ENCODE data around the gene DNAJC11. TPM values are rescaled to one million over a fixed set of nuclear protein-coding genes. Genes with fewer than 3 reads are reported as not detected.
"Not testable (repeated sequence)": the region's sequence is repeated elsewhere in the genome, so short reads cannot be mapped to it uniquely, and the experiment has no call there.

Gene DNAJC11
- total and polyA plus RNA-seq, 2 donors, result 16.2 to 19.9 TPM

DNA sequence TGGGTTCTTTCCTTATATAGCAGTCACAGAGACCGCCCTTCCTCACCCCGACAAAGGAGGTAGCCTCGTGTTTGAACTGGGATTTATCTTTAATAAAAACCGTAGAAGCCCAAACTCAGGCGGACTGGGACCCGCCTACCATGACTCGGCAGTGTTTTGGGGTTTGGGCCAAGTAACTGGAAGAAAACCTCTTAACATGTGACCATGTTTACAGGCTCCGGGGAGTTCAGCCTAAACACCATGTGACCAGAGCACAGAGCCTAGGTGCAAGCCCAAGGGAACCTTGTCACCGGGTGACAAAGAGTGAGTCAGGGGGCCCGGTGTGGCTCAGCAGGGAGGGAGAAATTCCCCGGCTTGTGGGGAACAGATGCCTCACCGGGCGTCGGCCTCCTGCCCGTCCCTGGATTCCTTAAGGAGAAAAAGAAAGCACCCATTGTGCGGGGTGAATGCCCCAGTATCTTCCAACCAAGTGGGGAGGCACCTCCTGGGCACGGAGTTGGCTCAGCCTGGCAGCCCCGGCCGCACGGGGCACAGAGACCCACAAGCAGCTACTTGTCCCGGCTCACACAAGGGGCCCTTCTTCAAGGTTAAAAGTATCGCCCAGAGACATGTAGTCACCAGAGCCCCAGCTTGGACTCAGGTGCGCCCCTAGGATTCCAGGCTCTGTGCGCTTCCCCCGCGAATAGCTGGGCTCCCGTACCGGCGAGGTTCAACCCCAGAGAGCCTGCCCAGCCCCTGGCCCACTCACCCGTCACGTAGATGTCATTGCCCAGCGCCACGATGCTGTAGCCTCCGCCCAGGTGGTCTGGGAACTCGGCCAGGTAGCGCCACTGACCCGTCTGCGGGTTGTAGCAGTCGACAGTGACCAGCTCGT, 100.3 kb downstream of the DNAJC11 start:
- H3K9me3 ChIP-seq (ENCODE audit: control insufficient read depth in 2 of 2, insufficient read depth in 1 of 2, low read length in 1 of 2), result no peaks in the 10 kb centered on the region
- peak overlapping the region; percentile 77 to 92 for H3K4me3 ChIP-seq (ENCODE audit: low read length in 2 of 2)
- peak overlapping the region; percentile 20 to 91 for H3K27ac ChIP-seq (ENCODE audit: low read depth in 1 of 2, low read length in 1 of 2)
- peaks cover 17 to 43% of the 10 kb centered on the region in 2 donors for H3K4me1 ChIP-seq (ENCODE audit: control insufficient read depth in 2 of 2, insufficient read depth in 2 of 2, low read length in 2 of 2)
- H3K27me3 ChIP-seq (ENCODE audit: control insufficient read depth in 2 of 2, insufficient read depth in 1 of 2, low read length in 1 of 2), result peaks cover 0 to 5% of the 10 kb centered on the region in 2 donors
- peaks cover 23 to 25% of the 10 kb centered on the region in 2 donors for H3K36me3 ChIP-seq (ENCODE audit: control insufficient read depth in 2 of 2, insufficient read depth in 2 of 2, low read length in 1 of 2)
- DNase-seq (ENCODE audit: low read depth in 6 of 9, low spot score in 9 of 9), result peak in 3 of 9 donors; percentile 48 to 76 (median 58)
- under 1% methylated on average over 40 of the region's 40 CpGs for WGBS

DNA sequence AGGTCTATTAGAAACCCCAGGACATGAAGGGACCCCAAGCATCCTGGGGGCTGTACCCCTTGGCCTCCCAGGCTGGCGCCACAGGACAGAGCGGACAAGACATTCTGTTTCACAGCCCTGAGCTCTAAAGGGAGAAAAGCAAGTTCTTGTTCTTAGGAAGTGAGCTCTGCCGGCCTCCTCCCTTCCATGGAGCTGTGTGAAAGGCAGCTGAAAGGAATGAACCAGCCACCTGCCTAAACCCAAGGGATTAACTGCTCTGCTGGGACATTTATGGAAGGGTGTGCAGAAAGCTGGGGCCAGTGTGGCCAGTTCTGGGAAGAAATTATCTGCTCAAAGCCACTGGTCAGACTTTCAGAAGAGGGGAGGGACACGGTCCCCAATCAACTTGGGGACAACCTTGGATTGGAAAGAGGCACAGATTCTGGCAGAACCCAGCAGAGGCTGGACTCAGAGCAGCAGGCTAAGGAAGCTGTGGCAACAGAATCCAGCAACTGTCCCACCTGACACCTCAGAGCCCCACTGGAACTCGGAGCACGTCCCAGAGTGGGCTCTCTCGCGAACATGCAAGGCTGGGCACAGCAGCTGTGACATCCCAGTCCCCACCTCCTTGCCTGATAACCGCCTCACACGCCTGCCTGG, 101.1 kb downstream of the DNAJC11 start:
- peaks cover 0 to 5% of the 10 kb centered on the region in 2 donors for H3K27me3 ChIP-seq (ENCODE audit: control insufficient read depth in 2 of 2, insufficient read depth in 1 of 2, low read length in 1 of 2)
- WGBS, result 21% methylated on average over 10 of the region's 10 CpGs
- no peaks in the 10 kb centered on the region for H3K9me3 ChIP-seq (ENCODE audit: control insufficient read depth in 2 of 2, insufficient read depth in 1 of 2, low read length in 1 of 2)
- peaks cover 28% of the 10 kb centered on the region in 2 donors for H3K36me3 ChIP-seq (ENCODE audit: control insufficient read depth in 2 of 2, insufficient read depth in 2 of 2, low read length in 1 of 2)
- H3K27ac ChIP-seq (ENCODE audit: low read depth in 1 of 2, low read length in 1 of 2), result peak overlapping the region; percentile 20 to 47
- H3K4me1 ChIP-seq (ENCODE audit: control insufficient read depth in 2 of 2, insufficient read depth in 2 of 2, low read length in 2 of 2), result peaks cover 17 to 43% of the 10 kb centered on the region in 2 donors
- DNase-seq (ENCODE audit: low read depth in 6 of 9, low spot score in 9 of 9), result no peak
- H3K4me3 ChIP-seq (ENCODE audit: low read length in 2 of 2), result peak overlapping the region; percentile 77 to 92

- 28% methylated on average over 8 of the region's 8 CpGs for WGBS
- Histone ChIP-seq H3K4me3 (ENCODE audit: low read length in 2 of 2) (peak overlapping the region; percentile 77 to 92), H3K4me1 (ENCODE audit: control insufficient read depth in 2 of 2, insufficient read depth in 2 of 2, low read length in 2 of 2) (peaks cover 17 to 43% of the 10 kb centered on the region in 2 donors), H3K36me3 (ENCODE audit: control insufficient read depth in 2 of 2, insufficient read depth in 2 of 2, low read length in 1 of 2) (peaks cover 32 to 34% of the 10 kb centered on the region in 2 donors), H3K27ac (ENCODE audit: low read depth in 1 of 2, low read length in 1 of 2) (peak overlapping the region; percentile 3 to 47)
- not testable (repeated sequence) for DNase-seq (ENCODE audit: low read depth in 6 of 9, low spot score in 9 of 9); H3K27me3 ChIP-seq (ENCODE audit: control insufficient read depth in 2 of 2, insufficient read depth in 1 of 2, low read length in 1 of 2); H3K9me3 ChIP-seq (ENCODE audit: control insufficient read depth in 2 of 2, insufficient read depth in 1 of 2, low read length in 1 of 2)
Measured at GRCh38 chr1:6599991-6600390, 101.6 kb downstream of the DNAJC11 start.

- H3K36me3 ChIP-seq (ENCODE audit: control insufficient read depth in 2 of 2, insufficient read depth in 2 of 2, low read length in 1 of 2), result peaks cover 32 to 37% of the 10 kb centered on the region in 2 donors
- H3K9me3 ChIP-seq (ENCODE audit: control insufficient read depth in 2 of 2, insufficient read depth in 1 of 2, low read length in 1 of 2), result no peaks in the 10 kb centered on the region
- WGBS, result 68% methylated on average over 31 of the region's 31 CpGs
- peak in 3 of 9 donors; percentile 55 to 81 (median 65) for DNase-seq (ENCODE audit: low read depth in 6 of 9, low spot score in 9 of 9)
- H3K27me3 ChIP-seq (ENCODE audit: control insufficient read depth in 2 of 2, insufficient read depth in 1 of 2, low read length in 1 of 2), result peaks cover 0 to 5% of the 10 kb centered on the region in 2 donors
- H3K4me3 ChIP-seq (ENCODE audit: low read length in 2 of 2), result peak overlapping the region; percentile 77 to 92
- H3K27ac ChIP-seq (ENCODE audit: low read depth in 1 of 2, low read length in 1 of 2), result peak overlapping the region; percentile 47 to 78
- peaks cover 17 to 42% of the 10 kb centered on the region in 2 donors for H3K4me1 ChIP-seq (ENCODE audit: control insufficient read depth in 2 of 2, insufficient read depth in 2 of 2, low read length in 2 of 2)
Measured at GRCh38 chr1:6599141-6599975, 102.3 kb downstream of the DNAJC11 start.

DNA sequence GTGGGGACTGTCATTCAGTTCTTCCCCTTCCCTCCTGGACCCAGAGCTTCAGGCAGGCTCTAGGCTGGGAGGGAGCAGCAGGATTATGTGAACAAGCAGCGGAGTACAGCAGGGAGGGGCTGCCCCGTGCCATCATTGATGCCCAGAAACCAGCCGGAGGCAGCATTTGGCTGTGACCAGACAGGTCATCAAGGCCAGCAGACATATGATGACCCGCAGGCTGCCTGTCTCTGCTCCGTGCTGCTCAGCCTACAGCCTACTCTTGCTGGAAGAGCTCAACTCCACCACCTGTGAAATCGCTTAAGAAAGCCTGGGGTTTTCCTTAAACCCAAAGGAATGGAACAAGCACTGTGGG, 103.9 kb downstream of the DNAJC11 start:
- Histone ChIP-seq H3K9me3 (ENCODE audit: control insufficient read depth in 2 of 2, insufficient read depth in 1 of 2, low read length in 1 of 2) (no peaks in the 10 kb centered on the region), H3K27ac (ENCODE audit: low read depth in 1 of 2, low read length in 1 of 2) (no peak overlapping the region), H3K4me1 (ENCODE audit: control insufficient read depth in 2 of 2, insufficient read depth in 2 of 2, low read length in 2 of 2) (peaks cover 15 to 29% of the 10 kb centered on the region in 2 donors), H3K27me3 (ENCODE audit: control insufficient read depth in 2 of 2, insufficient read depth in 1 of 2, low read length in 1 of 2) (peaks cover 0 to 5% of the 10 kb centered on the region in 2 donors), H3K36me3 (ENCODE audit: control insufficient read depth in 2 of 2, insufficient read depth in 2 of 2, low read length in 1 of 2) (peaks cover 46 to 53% of the 10 kb centered on the region in 2 donors), H3K4me3 (ENCODE audit: low read length in 2 of 2) (no peak overlapping the region)
- WGBS, result 95% methylated on average over 6 of the region's 6 CpGs
- DNase-seq (ENCODE audit: low read depth in 6 of 9, low spot score in 9 of 9), result no peak

GRCh38 chr1:6596886-6597776, 104.5 kb downstream of the DNAJC11 start:
- Histone ChIP-seq H3K4me3 (ENCODE audit: low read length in 2 of 2) (no peak overlapping the region), H3K4me1 (ENCODE audit: control insufficient read depth in 2 of 2, insufficient read depth in 2 of 2, low read length in 2 of 2) (peaks cover 15 to 29% of the 10 kb centered on the region in 2 donors), H3K36me3 (ENCODE audit: control insufficient read depth in 2 of 2, insufficient read depth in 2 of 2, low read length in 1 of 2) (peaks cover 48 to 57% of the 10 kb centered on the region in 2 donors), H3K27me3 (ENCODE audit: control insufficient read depth in 2 of 2, insufficient read depth in 1 of 2, low read length in 1 of 2) (peaks cover 0 to 5% of the 10 kb centered on the region in 2 donors), H3K9me3 (ENCODE audit: control insufficient read depth in 2 of 2, insufficient read depth in 1 of 2, low read length in 1 of 2) (no peaks in the 10 kb centered on the region), H3K27ac (ENCODE audit: low read depth in 1 of 2, low read length in 1 of 2) (no peak overlapping the region)
- DNase-seq (ENCODE audit: low read depth in 6 of 9, low spot score in 9 of 9), result no peak
- 94% methylated on average over 15 of the region's 15 CpGs for WGBS

- no peak overlapping the region for H3K4me3 ChIP-seq (ENCODE audit: low read length in 2 of 2)
- H3K4me1 ChIP-seq (ENCODE audit: control insufficient read depth in 2 of 2, insufficient read depth in 2 of 2, low read length in 2 of 2), result peaks cover 15 to 26% of the 10 kb centered on the region in 2 donors
- 95% methylated on average over 7 of the region's 7 CpGs for WGBS
- H3K27ac ChIP-seq (ENCODE audit: low read depth in 1 of 2, low read length in 1 of 2), result no peak overlapping the region
- peaks cover 0 to under 1% of the 10 kb centered on the region in 2 donors for H3K27me3 ChIP-seq (ENCODE audit: control insufficient read depth in 2 of 2, insufficient read depth in 1 of 2, low read length in 1 of 2)
- DNase-seq (ENCODE audit: low read depth in 6 of 9, low spot score in 9 of 9), result no peak
- H3K36me3 ChIP-seq (ENCODE audit: control insufficient read depth in 2 of 2, insufficient read depth in 2 of 2, low read length in 1 of 2), result peaks cover 51 to 62% of the 10 kb centered on the region in 2 donors
- H3K9me3 ChIP-seq (ENCODE audit: control insufficient read depth in 2 of 2, insufficient read depth in 1 of 2, low read length in 1 of 2), result peaks cover 0 to 1% of the 10 kb centered on the region in 2 donors
Measured at GRCh38 chr1:6596351-6596750, 105.3 kb downstream of the DNAJC11 start.
